Tibial nerve (tissue), 4 donors: ENCODE results near the gene CFI. TPM values are rescaled to one million over a fixed set of nuclear protein-coding genes. Genes with fewer than 3 reads are reported as not detected.
A peak's percentile ranks its signal among the peaks of the same experiment; 100 is the strongest.

Experiments used
- DNase-seq, 2 donors: peaks; one replicate each; pipeline ENCODE4 v3.0.0-alpha.2; 2019; ENCODE audit warnings: low spot score in 2 of 2
- H3K27ac ChIP-seq, 4 donors: fragments of 200-600 bp; sonication (generic) in 3 of 4; one replicate each; pipeline ENCODE4 v1.5.1; 2017 to 2019; ENCODE audit warnings: mild to moderate bottlenecking in 1 of 4
- H3K27me3 ChIP-seq, 2 donors: fragments of 200-600 bp; sonication (generic) in 1 of 2; one replicate each; pipeline versions ENCODE4 v1.5.1 to v1.6.0; 2017 to 2019
- H3K36me3 ChIP-seq, 3 donors: fragments of 200-600 bp; sonication (generic); one replicate each; pipeline ENCODE4 v1.5.1; 2018 to 2019
- H3K4me1 ChIP-seq, 4 donors: fragments of 200-600 bp; sonication (generic) in 3 of 4; one replicate each; pipeline ENCODE4 v1.5.1; 2017 to 2019
- H3K4me3 ChIP-seq, 4 donors: fragments of 200-600 bp; sonication (generic) in 3 of 4; one replicate each; pipeline ENCODE4 v1.5.1; 2017 to 2019; ENCODE audit warnings: mild to moderate bottlenecking in 1 of 4, moderate library complexity in 1 of 4
- H3K9me3 ChIP-seq, 4 donors: fragments of 200-600 bp; sonication (generic) in 3 of 4; one replicate each; pipeline ENCODE4 v1.5.1; 2017 to 2019
- EP300 ChIP-seq, 2 donors: sonication (generic); formaldehyde crosslinking; IDR thresholded peaks; one replicate each; pipeline ENCODE4 v1.6.1; 2017; ENCODE audit warnings: antibody characterized with exemption in 2 of 2, mild to moderate bottlenecking in 1 of 2
- POLR2A ChIP-seq, 2 donors: fragments of 450-650 bp; IDR thresholded peaks; one replicate each; pipeline ENCODE4 v1.6.1; 2017; ENCODE audit warnings: antibody characterized with exemption in 2 of 2, mild to moderate bottlenecking in 2 of 2, moderate library complexity in 2 of 2
- WGBS, 2 donors: methylation state at CpG; one replicate each; pipeline ENCODE4 v1.1.5; 2018; 5-methylcytosine and 5-hydroxymethylcytosine counted together
- total RNA-seq, 4 donors: library from RNA; depleted of rRNA; stranded (reverse); fragments of >200 nt; gene quantifications; one replicate each; pipeline ENCODE4 v1.1.0, GENCODE V29; 2016
- TF ChIP-seq, protein P1 (sequence below), 5 experiments: fragments of 200-600 bp in 3 of 5; fragments of 450-650 bp in 2 of 5; sonication (generic) in 3 of 5; IDR thresholded peaks; one replicate each; pipeline ENCODE4 v1.5.1; 2016 to 2019; ENCODE audit warnings: antibody characterized with exemption in 5 of 5, mild to moderate bottlenecking in 3 of 5, moderate library complexity in 2 of 5

CFI gene
- total RNA-seq, 4 donors from 2014 or later, result 23.7 to 34.3 (median 26.6) TPM

DNA sequence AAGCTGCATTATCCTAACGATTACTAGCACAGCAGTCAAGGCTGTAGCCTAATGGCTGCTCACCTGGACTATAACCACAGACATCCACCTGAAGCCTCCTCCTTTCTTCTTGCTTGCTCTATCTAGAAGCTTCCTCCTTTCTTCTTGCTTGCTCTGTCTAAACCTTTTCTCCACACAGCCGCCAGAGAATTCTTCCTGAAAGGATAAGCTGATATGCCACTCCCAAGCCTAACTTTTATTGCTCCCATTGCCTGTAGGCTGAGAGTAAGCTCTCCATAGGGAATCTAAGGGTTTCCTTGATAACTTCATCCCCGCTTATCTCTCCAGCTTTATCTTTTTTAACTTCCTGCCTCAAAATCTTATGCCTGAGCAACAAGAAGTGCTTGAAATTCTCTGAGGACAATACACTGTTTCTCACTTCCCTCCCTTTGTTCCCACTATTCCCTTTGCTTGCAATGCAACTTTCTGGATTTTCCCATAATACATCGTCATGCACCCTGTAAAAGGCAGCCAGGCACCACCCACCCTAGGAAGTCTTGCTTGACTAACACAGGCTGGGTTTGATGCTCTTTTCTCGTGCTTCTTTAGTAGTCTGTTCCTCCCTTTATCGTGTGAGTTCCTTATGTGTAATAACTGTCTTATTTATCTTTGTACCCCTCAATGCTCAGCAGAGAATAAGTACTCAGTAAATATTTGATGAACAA is 44.7 kb upstream of the CFI start:
- H3K4me1 ChIP-seq, result no peaks in the 10 kb centered on the region
- H3K27me3 ChIP-seq, result no peaks in the 10 kb centered on the region
- no peak for DNase-seq
- no peak overlapping the region for H3K4me3 ChIP-seq
- 44 to 47% methylated on average over 6 of the region's 6 CpGs for WGBS, 2 donors
- no peaks in the 10 kb centered on the region for H3K9me3 ChIP-seq
- peaks cover 0 to 17% (median 0%) of the 10 kb centered on the region in 3 donors for H3K36me3 ChIP-seq
- no peak overlapping the region for H3K27ac ChIP-seq
- no peak for TF ChIP-seq POLR2A (IDR thresholded peaks at IDR 0.05)
- no peak for TF ChIP-seq EP300 (IDR thresholded peaks at IDR 0.05)
- TF ChIP-seq, protein P1, sequence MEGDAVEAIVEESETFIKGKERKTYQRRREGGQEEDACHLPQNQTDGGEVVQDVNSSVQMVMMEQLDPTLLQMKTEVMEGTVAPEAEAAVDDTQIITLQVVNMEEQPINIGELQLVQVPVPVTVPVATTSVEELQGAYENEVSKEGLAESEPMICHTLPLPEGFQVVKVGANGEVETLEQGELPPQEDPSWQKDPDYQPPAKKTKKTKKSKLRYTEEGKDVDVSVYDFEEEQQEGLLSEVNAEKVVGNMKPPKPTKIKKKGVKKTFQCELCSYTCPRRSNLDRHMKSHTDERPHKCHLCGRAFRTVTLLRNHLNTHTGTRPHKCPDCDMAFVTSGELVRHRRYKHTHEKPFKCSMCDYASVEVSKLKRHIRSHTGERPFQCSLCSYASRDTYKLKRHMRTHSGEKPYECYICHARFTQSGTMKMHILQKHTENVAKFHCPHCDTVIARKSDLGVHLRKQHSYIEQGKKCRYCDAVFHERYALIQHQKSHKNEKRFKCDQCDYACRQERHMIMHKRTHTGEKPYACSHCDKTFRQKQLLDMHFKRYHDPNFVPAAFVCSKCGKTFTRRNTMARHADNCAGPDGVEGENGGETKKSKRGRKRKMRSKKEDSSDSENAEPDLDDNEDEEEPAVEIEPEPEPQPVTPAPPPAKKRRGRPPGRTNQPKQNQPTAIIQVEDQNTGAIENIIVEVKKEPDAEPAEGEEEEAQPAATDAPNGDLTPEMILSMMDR (IDR thresholded peaks at IDR 0.05), result no peak

DNA sequence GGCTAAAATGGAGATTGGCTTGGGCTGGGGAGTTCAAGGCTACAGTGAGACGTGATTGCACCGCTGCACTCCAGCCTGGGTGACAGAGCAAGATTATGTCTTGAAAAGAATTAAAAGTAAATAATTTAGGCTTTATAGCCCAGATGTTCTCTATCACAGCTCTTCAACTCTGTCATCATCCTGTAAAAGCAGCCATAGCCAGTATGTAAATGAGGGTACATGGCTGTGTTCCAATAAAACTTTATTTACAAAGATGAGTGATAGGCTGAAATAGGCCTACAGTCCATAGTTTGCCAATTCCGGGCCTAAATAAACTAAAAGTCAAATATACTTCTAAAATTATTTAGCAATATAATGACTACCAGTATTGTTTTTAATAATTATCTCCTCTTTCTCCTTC is 35.2 kb upstream of the CFI start:
- TF ChIP-seq, protein P1 (IDR thresholded peaks at IDR 0.05), result no peak
- no peak for TF ChIP-seq EP300 (IDR thresholded peaks at IDR 0.05)
- TF ChIP-seq POLR2A (IDR thresholded peaks at IDR 0.05), result no peak
- no peaks in the 10 kb centered on the region for H3K9me3 ChIP-seq
- 93 to 96% methylated on average over 3 of the region's 3 CpGs for WGBS, 2 donors
- DNase-seq, result no peak
- no peaks in the 10 kb centered on the region for H3K27me3 ChIP-seq
- no peak overlapping the region for H3K27ac ChIP-seq
- no peak overlapping the region for H3K4me3 ChIP-seq
- peaks cover 0 to 14% (median 4%) of the 10 kb centered on the region in 3 donors for H3K36me3 ChIP-seq
- no peaks in the 10 kb centered on the region for H3K4me1 ChIP-seq

DNA sequence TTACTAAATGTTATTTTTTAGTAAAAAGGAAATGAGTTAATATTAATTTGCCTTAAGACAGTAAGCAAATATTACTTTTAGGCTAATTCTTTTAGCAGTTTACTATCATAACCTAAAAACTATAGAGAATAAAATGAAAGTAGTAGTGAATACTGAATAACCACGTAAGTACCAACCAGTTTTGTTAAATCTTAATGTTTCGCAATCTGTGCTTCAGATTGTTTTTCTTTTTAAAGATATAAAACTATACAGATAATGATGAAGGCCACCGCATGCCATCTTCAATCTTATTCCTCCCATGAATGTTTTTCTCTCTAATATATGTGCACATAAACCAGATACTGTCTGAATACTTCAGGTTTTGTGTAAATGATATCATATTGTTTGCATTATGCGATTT is 32.0 kb upstream of the CFI start:
- H3K4me3 ChIP-seq, result no peak overlapping the region
- H3K27ac ChIP-seq, result no peak overlapping the region
- no peaks in the 10 kb centered on the region for H3K27me3 ChIP-seq
- TF ChIP-seq EP300 (IDR thresholded peaks at IDR 0.05) (no peak), POLR2A (IDR thresholded peaks at IDR 0.05) (no peak)
- TF ChIP-seq, protein P1 (IDR thresholded peaks at IDR 0.05), result no peak
- DNase-seq, result no peak
- no peaks in the 10 kb centered on the region for H3K9me3 ChIP-seq
- peaks cover 0 to 5% (median 0%) of the 10 kb centered on the region in 3 donors for H3K36me3 ChIP-seq
- H3K4me1 ChIP-seq, result no peaks in the 10 kb centered on the region
- WGBS, 2 donors, result 96% methylated on average over 4 of the region's 4 CpGs

DNA sequence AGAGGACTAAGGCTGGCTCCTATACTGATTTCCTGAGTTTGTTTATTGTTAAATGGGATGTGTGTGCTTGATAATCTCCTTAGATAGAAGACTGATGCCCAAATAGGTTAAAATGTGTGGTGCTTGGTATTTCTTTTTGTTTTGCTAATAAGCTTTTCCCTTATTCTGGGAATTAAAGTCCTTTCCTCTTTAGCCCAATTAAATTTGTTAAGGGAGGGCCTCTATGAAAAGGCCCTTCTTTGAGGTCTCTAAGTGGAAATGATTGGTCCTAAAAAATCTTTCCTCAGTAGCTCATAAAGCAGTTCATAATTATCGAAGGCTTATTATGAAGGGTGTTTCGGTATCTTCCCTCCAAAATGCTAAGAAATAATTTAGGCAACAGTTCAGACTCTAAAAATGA is 25.9 kb upstream of the CFI start, which contains the start of gene RRH:
TSS of gene RRH (plus strand) at position 301 of the 400 bp plus-strand sequence. CDS start at position 357, 56 bp downstream.
- H3K9me3 ChIP-seq, result no peaks in the 10 kb centered on the region
- H3K4me3 ChIP-seq, result no peak within 1 kb of the TSS
- no peaks in the 10 kb centered on the region for H3K4me1 ChIP-seq
- H3K27ac ChIP-seq, result no peak within 1 kb of the TSS
- 88 to 98% methylated on average over 2 of the region's 2 CpGs for WGBS, 2 donors
- no peak for DNase-seq
- TF ChIP-seq EP300 (IDR thresholded peaks at IDR 0.05) (no peak), POLR2A (IDR thresholded peaks at IDR 0.05) (no peak)
- TF ChIP-seq, protein P1 (IDR thresholded peaks at IDR 0.05), result no peak
- H3K27me3 ChIP-seq, result no peaks in the 10 kb centered on the region
- H3K36me3 ChIP-seq, result peaks cover 0 to 35% (median 2%) of the 10 kb centered on the region in 3 donors

DNA sequence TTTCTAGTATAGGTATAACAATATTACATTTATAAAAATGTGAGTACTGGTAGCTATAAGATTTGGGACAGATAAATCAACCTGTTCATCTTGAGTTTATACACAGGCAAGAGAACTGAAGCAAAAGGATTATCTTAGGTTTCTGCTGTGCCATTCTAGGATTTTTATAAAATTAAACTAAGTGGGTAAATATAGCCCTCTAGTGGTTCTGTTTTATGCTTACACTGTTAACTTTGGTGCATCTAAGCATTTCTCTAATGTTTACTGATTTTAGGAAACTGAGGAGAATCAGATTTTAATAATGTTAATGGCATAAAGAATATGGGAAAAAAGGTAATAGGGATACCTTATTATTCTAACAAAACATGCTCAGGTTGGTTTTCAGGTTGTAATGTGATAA is 24.9 kb upstream of the CFI start:
- TF ChIP-seq POLR2A (IDR thresholded peaks at IDR 0.05) (no peak), EP300 (IDR thresholded peaks at IDR 0.05) (no peak)
- TF ChIP-seq, protein P1 (IDR thresholded peaks at IDR 0.05), result peak; percentile 34 to 45 (median 38)
- Histone ChIP-seq H3K36me3 (peaks cover 0 to 40% (median 4%) of the 10 kb centered on the region in 3 donors), H3K4me3 (no peak overlapping the region), H3K27me3 (no peaks in the 10 kb centered on the region), H3K9me3 (no peaks in the 10 kb centered on the region), H3K4me1 (no peaks in the 10 kb centered on the region), H3K27ac (no peak overlapping the region)
- no peak for DNase-seq
